Activated naive CD4-positive, alpha-beta T cell treated with anti-CD3 and anti-CD28 coated beads, Interleukin-2, amount 50 U/mL, for 16 hours (primary cell): Measurements from ENCODE around the gene FBLN7.
A peak's percentile ranks its signal among the peaks of the same experiment; 100 is the strongest.

Experiments
- DNase-seq: peaks from one replicate; pipeline ENCODE4 v3.0.0-alpha.2; 2020

The FBLN7 gene

GRCh38 chr2:112160283-112161250 is 22.4 kb downstream of the FBLN7 start:
- DNase-seq = no peak

- DNase-seq = no peak
These were observed 23.4 kb downstream of the FBLN7 start for GRCh38 chr2:112161431-112162145.

- no peak for DNase-seq
These were observed 24.2 kb downstream of the FBLN7 start for GRCh38 chr2:112162341-112162740.

- no peak for DNase-seq
These were observed 24.8 kb downstream of the FBLN7 start for GRCh38 chr2:112162956-112163355.

GRCh38 chr2:112163541-112163981 is 25.4 kb downstream of the FBLN7 start:
- DNase-seq = no peak

- no peak for DNase-seq
These were observed 26.7 kb downstream of the FBLN7 start for GRCh38 chr2:112164876-112165275.

- no peak for DNase-seq
These were observed 27.1 kb downstream of the FBLN7 start for GRCh38 chr2:112165296-112165695.

- peak; percentile 36 for DNase-seq
These were observed 28.8 kb downstream of the FBLN7 start for GRCh38 chr2:112166806-112167499.

GRCh38 chr2:112168422-112169124 is 30.4 kb downstream of the FBLN7 start:
- DNase-seq = no peak

GRCh38 chr2:112170495-112170894 is 32.3 kb downstream of the FBLN7 start:
- no peak for DNase-seq

GRCh38 chr2:112173646-112174319 is 35.6 kb downstream of the FBLN7 start:
- no peak for DNase-seq

GRCh38 chr2:112174383-112174782 is 36.2 kb downstream of the FBLN7 start:
- no peak for DNase-seq

GRCh38 chr2:112175333-112175732 is 37.1 kb downstream of the FBLN7 start:
- DNase-seq = no peak

GRCh38 chr2:112175958-112176573 is 37.9 kb downstream of the FBLN7 start:
- no peak for DNase-seq

GRCh38 chr2:112181571-112182290 is 43.5 kb downstream of the FBLN7 start:
- DNase-seq = peak; percentile 74

GRCh38 chr2:112182581-112183034 is 44.4 kb downstream of the FBLN7 start:
- DNase-seq = peak; percentile 58

GRCh38 chr2:112183327-112184025 is 45.3 kb downstream of the FBLN7 start:
- DNase-seq = no peak

- no peak for DNase-seq
These were observed 45.9 kb downstream of the FBLN7 start for GRCh38 chr2:112184121-112184520.

- no peak for DNase-seq
These were observed 46.9 kb downstream of the FBLN7 start for GRCh38 chr2:112185131-112185530.
